HL-60/S4 (cell line): ENCODE results near the gene ABCA10.

Experiments
- in situ Hi-C: fragments of 300-500 bp; cut with MboI; formaldehyde crosslinking; loops from 2 replicates; pipeline ENCODE4 v1.14.3; 2022; ENCODE audit warnings: low sequenced_read_pairs

ABCA10 gene

DNA sequence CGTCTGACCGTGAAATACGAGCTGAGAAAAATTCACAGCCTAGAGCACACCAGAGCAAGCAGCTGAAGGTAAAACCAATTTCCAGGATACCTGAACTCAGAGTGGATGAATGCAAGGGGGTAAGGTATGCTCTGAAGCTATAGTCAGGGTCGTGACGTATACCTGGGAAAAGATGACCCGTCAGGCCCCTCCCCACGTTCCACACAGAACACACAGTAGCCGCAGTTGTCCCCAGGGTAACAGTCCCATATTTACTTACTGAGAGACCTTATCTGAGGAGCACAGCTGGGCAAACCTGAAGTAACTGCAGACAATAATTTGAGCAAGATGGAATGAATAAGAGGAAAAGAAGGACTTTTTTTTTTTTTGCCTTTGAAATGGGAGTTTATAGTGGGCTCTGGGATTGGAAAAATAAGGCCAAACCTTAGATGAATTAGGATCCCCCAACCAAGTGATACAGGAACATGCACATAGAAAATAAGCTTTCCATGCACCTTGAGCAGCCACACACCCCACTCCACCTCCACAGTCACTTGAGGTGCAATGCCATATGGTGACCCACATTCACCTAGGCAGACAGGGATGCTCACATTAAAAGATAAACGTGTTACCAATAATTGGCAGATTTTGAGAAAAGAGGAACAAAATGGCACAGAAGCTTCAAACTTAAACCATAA lies 124.9 kb downstream of the ABCA10 start:
- in situ Hi-C loops, result no loop called here

DNA sequence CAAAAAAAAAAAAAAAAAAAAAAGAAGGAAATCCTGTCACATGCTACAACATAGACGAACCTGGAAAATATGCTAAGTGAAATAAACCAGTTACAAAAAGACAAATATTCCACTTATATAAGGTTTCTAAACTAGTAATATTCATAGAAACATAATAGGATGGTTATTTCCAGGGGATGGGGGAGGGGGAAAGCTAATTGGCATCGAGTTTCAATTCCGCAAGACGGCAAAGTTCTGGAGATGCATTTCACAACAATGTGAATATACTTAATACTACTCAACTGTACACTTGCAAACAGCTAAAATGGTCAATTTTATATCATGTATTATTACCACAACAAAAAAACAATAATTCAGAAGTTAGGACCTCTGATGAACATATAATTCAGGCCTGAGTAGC lies 130.0 kb downstream of the ABCA10 start:
- in situ Hi-C loops, result no loop called here
